Brain pericyte (primary cell): ENCODE data around the gene CIBAR2.

Experiments
- DNase-seq: peaks from one replicate; pipeline ENCODE4 v3.0.0-alpha.2; 2012; ENCODE audit warnings: low read depth, low spot score

Gene CIBAR2

GRCh38 chr16:85083051-85083639 is 29.1 kb downstream of the CIBAR2 start:
- no peak for DNase-seq

GRCh38 chr16:85082173-85083050 is 29.9 kb downstream of the CIBAR2 start:
- no peak for DNase-seq

- DNase-seq: no peak
Observed at GRCh38 chr16:85081765-85082164, 30.5 kb downstream of the CIBAR2 start.

GRCh38 chr16:85081038-85081437 is 31.2 kb downstream of the CIBAR2 start:
- no peak for DNase-seq

- DNase-seq: no peak
Observed at GRCh38 chr16:85079785-85080570, 32.3 kb downstream of the CIBAR2 start.

- DNase-seq: no peak
Observed at GRCh38 chr16:85078952-85079351, 33.3 kb downstream of the CIBAR2 start.

GRCh38 chr16:85078226-85078625 is 34.0 kb downstream of the CIBAR2 start:
- DNase-seq: no peak

GRCh38 chr16:85077576-85078125 is 34.6 kb downstream of the CIBAR2 start:
- DNase-seq: no peak

GRCh38 chr16:85077039-85077438 is 35.2 kb downstream of the CIBAR2 start:
- DNase-seq: no peak

GRCh38 chr16:85075236-85075924 is 36.9 kb downstream of the CIBAR2 start:
- DNase-seq: no peak

GRCh38 chr16:85074225-85074914 is 37.9 kb downstream of the CIBAR2 start:
- DNase-seq: no peak

GRCh38 chr16:85072947-85073346 is 39.3 kb downstream of the CIBAR2 start:
- no peak for DNase-seq

- no peak for DNase-seq
Observed at GRCh38 chr16:85072076-85072860, 40.0 kb downstream of the CIBAR2 start.

- no peak for DNase-seq
Observed at GRCh38 chr16:85069171-85069570, 43.1 kb downstream of the CIBAR2 start.

- no peak for DNase-seq
Observed at GRCh38 chr16:85068746-85069145, 43.5 kb downstream of the CIBAR2 start.

- DNase-seq: no peak
Observed at GRCh38 chr16:85067426-85067825, 44.8 kb downstream of the CIBAR2 start.

GRCh38 chr16:85067024-85067423 is 45.2 kb downstream of the CIBAR2 start:
- DNase-seq: no peak

GRCh38 chr16:85066346-85066885 is 45.9 kb downstream of the CIBAR2 start:
- no peak for DNase-seq

- no peak for DNase-seq
Observed at GRCh38 chr16:85065099-85065498, 47.2 kb downstream of the CIBAR2 start.

- DNase-seq: no peak
Observed at GRCh38 chr16:85064186-85064585, 48.1 kb downstream of the CIBAR2 start.
